A549 treated with Mapracorat at 1 μM for 4 hours (cell line): Measurements from ENCODE around the gene PSME3IP1. TPM values are rescaled to one million over a fixed set of nuclear protein-coding genes. Genes with fewer than 3 reads are reported as not detected.

Experiments
- total RNA-seq: library from RNA; stranded (reverse); fragments of 200-300 nt; extraction: Qiagen RNA extraction; gene quantifications from 5 replicates; pipeline ENCODE4 v1.2.3, GENCODE V29; 2022

The PSME3IP1 gene
- total RNA-seq = 79.2 to 113 TPM (median 88.8 TPM) in 5 replicates

GRCh38 chr16:57185945-57186871, at the start of gene PSME3IP1, which contains the start of gene RSPRY1:
Gene PSME3IP1 (minus strand): TSS chr16:57186039. CDS start chr16:57173854, 12,185 bp downstream.
Gene RSPRY1 (plus strand): TSS chr16:57186329. CDS start chr16:57204659, 18,330 bp downstream.

Other genes starting within 250 kb of the PSME3IP1 start
- gene CETP, start 224.1 kb downstream of the PSME3IP1 start, total RNA-seq = not detected in 5 replicates
- gene NLRC5, start 196.5 kb downstream of the PSME3IP1 start, total RNA-seq = 2.8 to 4.4 TPM (median 3.7 TPM) in 5 replicates
- gene CPNE2, start 93.5 kb downstream of the PSME3IP1 start, total RNA-seq = 41.8 to 49.2 TPM (median 43.7 TPM) in 5 replicates
- gene RSPRY1, start 290 bp upstream of the PSME3IP1 start, total RNA-seq = 27.7 to 36.2 TPM (median 34.9 TPM) in 5 replicates
- 73.1 to 80.0 TPM (median 76.6 TPM) in 5 replicates for gene ARL2BP, start 59.2 kb upstream of the PSME3IP1 start, total RNA-seq
- gene PLLP, start 98.6 kb upstream of the PSME3IP1 start, total RNA-seq = 1.1 to 1.8 TPM (median 1.6 TPM) in 5 replicates
- gene CCL22, start 172.7 kb upstream of the PSME3IP1 start, total RNA-seq = 0.05 to 0.07 TPM (median 0.07 TPM) in 4 of 5 replicates, not detected in the other
- gene CX3CL1, start 186.5 kb upstream of the PSME3IP1 start, total RNA-seq = 0.07 to 0.18 TPM (median 0.12 TPM) in 5 replicates
- gene CCL17, start 218.7 kb upstream of the PSME3IP1 start, total RNA-seq = not detected in 5 replicates